Thyroid gland (tissue), 4 donors: Measurements from ENCODE around the gene CLIC5. TPM values are rescaled to one million over a fixed set of nuclear protein-coding genes. Genes with fewer than 3 reads are reported as not detected.

Experiments
- DNase-seq, 2 donors: peaks; one replicate each; pipeline ENCODE4 v3.0.0-alpha.2; 2019
- H3K27ac ChIP-seq, 3 donors: fragments of 200-600 bp; sonication (generic); 1 replicate in 2 of 3; 2 replicates in 1 of 3; pipeline ENCODE4 v1.5.1; 2016 to 2019; ENCODE audit warnings: mild to moderate bottlenecking in 1 of 3, moderate library complexity in 1 of 3
- H3K27me3 ChIP-seq: fragments of 200-600 bp; sonication (generic); one replicate; pipeline ENCODE4 v1.5.1; 2019
- H3K36me3 ChIP-seq, 2 donors: fragments of 200-600 bp; sonication (generic); one replicate each; pipeline ENCODE4 v1.5.1; 2016 to 2019
- H3K4me1 ChIP-seq, 2 donors: fragments of 200-600 bp; sonication (generic); one replicate each; pipeline ENCODE4 v1.5.1; 2017 to 2019
- H3K4me3 ChIP-seq, 3 donors: fragments of 200-600 bp; sonication (generic); replicated peaks in 1 of 3; 1 replicate in 2 of 3; 2 replicates in 1 of 3; pipeline ENCODE4 v1.5.1; 2016; ENCODE audit warnings: mild to moderate bottlenecking in 1 of 3
- H3K9me3 ChIP-seq: fragments of 200-600 bp; sonication (generic); one replicate; pipeline ENCODE4 v1.5.1; 2017
- POLR2A ChIP-seq, 2 donors: fragments of 450-650 bp; IDR thresholded peaks; one replicate each; pipeline ENCODE4 v1.6.1; 2017; ENCODE audit warnings: antibody characterized with exemption in 2 of 2, mild to moderate bottlenecking in 2 of 2, moderate library complexity in 1 of 2
- WGBS, 2 donors: methylation state at CpG; one replicate each; pipeline ENCODE4 v1.1.5; 2017; 5-methylcytosine and 5-hydroxymethylcytosine counted together
- intact Hi-C: fragments of 100-400 bp; cut with DNase I; formaldehyde crosslinking; loops from one replicate; pipeline ENCODE4 v1.15.1; 2023
- total RNA-seq, 4 donors: library from RNA; depleted of rRNA; stranded (reverse); fragments of >200 nt; gene quantifications; one replicate each; pipeline ENCODE4 v1.2.3, GENCODE V29; 2016
- TF ChIP-seq, protein P1 (sequence below), 6 experiments: fragments of 200-600 bp in 3 of 6; fragments of 450-650 bp in 3 of 6; sonication (generic) in 3 of 6; IDR thresholded peaks; one replicate each; pipeline ENCODE4 v1.5.1; 2016 to 2019; ENCODE audit warnings: antibody characterized with exemption in 6 of 6, mild to moderate bottlenecking in 2 of 6, inconsistent platforms in 1 of 6, moderate library complexity in 1 of 6

CLIC5 gene
- total RNA-seq, 4 donors from 2014 or later: 10.5 to 15.5 (median 11.7) TPM

GRCh38 chr6:45854149-45854742 lies 161.4 kb downstream of the CLIC5 start:
- Histone ChIP-seq H3K27me3 (no peaks in the 10 kb centered on the region), H3K9me3 (no peaks in the 10 kb centered on the region), H3K27ac (no peak overlapping the region), H3K4me1 (peaks cover 0 to 13% of the 10 kb centered on the region in 2 donors), H3K4me3 (no peak overlapping the region), H3K36me3 (no peaks in the 10 kb centered on the region)
- intact Hi-C loops: no loop called here
- DNase-seq: no peak
- TF ChIP-seq, protein P1, sequence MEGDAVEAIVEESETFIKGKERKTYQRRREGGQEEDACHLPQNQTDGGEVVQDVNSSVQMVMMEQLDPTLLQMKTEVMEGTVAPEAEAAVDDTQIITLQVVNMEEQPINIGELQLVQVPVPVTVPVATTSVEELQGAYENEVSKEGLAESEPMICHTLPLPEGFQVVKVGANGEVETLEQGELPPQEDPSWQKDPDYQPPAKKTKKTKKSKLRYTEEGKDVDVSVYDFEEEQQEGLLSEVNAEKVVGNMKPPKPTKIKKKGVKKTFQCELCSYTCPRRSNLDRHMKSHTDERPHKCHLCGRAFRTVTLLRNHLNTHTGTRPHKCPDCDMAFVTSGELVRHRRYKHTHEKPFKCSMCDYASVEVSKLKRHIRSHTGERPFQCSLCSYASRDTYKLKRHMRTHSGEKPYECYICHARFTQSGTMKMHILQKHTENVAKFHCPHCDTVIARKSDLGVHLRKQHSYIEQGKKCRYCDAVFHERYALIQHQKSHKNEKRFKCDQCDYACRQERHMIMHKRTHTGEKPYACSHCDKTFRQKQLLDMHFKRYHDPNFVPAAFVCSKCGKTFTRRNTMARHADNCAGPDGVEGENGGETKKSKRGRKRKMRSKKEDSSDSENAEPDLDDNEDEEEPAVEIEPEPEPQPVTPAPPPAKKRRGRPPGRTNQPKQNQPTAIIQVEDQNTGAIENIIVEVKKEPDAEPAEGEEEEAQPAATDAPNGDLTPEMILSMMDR (IDR thresholded peaks at IDR 0.05): no peak
- no peak for TF ChIP-seq POLR2A (IDR thresholded peaks at IDR 0.05)
- 70 to 81% methylated on average over 10 of the region's 10 CpGs for WGBS, 2 donors

- intact Hi-C loops: no loop called here
- Histone ChIP-seq H3K27me3 (no peaks in the 10 kb centered on the region), H3K9me3 (no peaks in the 10 kb centered on the region), H3K4me1 (no peaks in the 10 kb centered on the region), H3K36me3 (no peaks in the 10 kb centered on the region), H3K4me3 (no peak overlapping the region), H3K27ac (no peak overlapping the region)
- WGBS, 2 donors: 81 to 87% methylated on average over 1 of the region's 1 CpG
- DNase-seq: no peak
- TF ChIP-seq, protein P1 (IDR thresholded peaks at IDR 0.05): no peak
- no peak for TF ChIP-seq POLR2A (IDR thresholded peaks at IDR 0.05)
Measured at GRCh38 chr6:45851034-45851400, 164.6 kb downstream of the CLIC5 start.

- 71 to 75% methylated on average over 8 of the region's 8 CpGs for WGBS, 2 donors
- TF ChIP-seq POLR2A (IDR thresholded peaks at IDR 0.05): no peak
- TF ChIP-seq, protein P1 (IDR thresholded peaks at IDR 0.05): no peak
- intact Hi-C loops: no loop called here
Measured at GRCh38 chr6:45850378-45851033, 165.2 kb downstream of the CLIC5 start.

DNA sequence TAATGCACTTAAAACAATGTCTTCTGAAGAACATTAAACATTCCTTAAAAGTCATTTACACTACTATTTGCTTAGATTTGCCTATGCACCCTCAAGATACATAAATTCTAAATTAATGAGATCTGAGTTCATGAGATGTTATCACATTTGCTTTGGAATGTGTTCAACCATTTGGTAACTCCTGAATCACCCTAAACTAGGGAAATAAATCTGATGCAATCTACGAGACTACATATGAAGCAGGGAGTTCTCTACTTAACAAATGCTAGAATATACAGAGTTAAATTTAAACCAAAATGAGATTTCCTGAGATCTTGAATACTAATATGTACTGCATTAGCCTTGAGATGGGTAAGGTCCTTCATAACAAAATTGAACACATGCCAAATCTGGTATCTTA lies 170.1 kb downstream of the CLIC5 start:
- no peaks in the 10 kb centered on the region for H3K36me3 ChIP-seq
- DNase-seq: no peak
- no peaks in the 10 kb centered on the region for H3K9me3 ChIP-seq
- no peak overlapping the region for H3K27ac ChIP-seq
- intact Hi-C loops: no loop called here
- peaks cover 5 to 15% of the 10 kb centered on the region in 2 donors for H3K4me1 ChIP-seq
- no peak overlapping the region for H3K4me3 ChIP-seq
- no peaks in the 10 kb centered on the region for H3K27me3 ChIP-seq
- TF ChIP-seq POLR2A (IDR thresholded peaks at IDR 0.05): no peak
- TF ChIP-seq, protein P1 (IDR thresholded peaks at IDR 0.05): no peak
- WGBS, 2 donors: 94 to 96% methylated on average over 1 of the region's 1 CpG

More at GRCh38 chr6:45850378-45851033, 165.2 kb downstream of the CLIC5 start:
- DNase-seq: no peak
- no peaks in the 10 kb centered on the region for H3K9me3 ChIP-seq
- no peaks in the 10 kb centered on the region for H3K27me3 ChIP-seq
- no peak overlapping the region for H3K27ac ChIP-seq
- no peak overlapping the region for H3K4me3 ChIP-seq
- no peaks in the 10 kb centered on the region for H3K36me3 ChIP-seq
- no peaks in the 10 kb centered on the region for H3K4me1 ChIP-seq

- no peak overlapping the region for H3K4me3 ChIP-seq
- intact Hi-C loops: no loop called here
- H3K9me3 ChIP-seq: no peaks in the 10 kb centered on the region
- H3K4me1 ChIP-seq: peaks cover 5 to 15% of the 10 kb centered on the region in 2 donors
- TF ChIP-seq POLR2A (IDR thresholded peaks at IDR 0.05): no peak
- TF ChIP-seq, protein P1 (IDR thresholded peaks at IDR 0.05): no peak
- H3K36me3 ChIP-seq: no peaks in the 10 kb centered on the region
- no peak for DNase-seq
- WGBS, 2 donors: 95% methylated on average over 8 of the region's 8 CpGs
- no peaks in the 10 kb centered on the region for H3K27me3 ChIP-seq
- H3K27ac ChIP-seq: peak overlapping the region in 1 of 3 donors; percentile 50
Measured at GRCh38 chr6:45844986-45845385, 170.7 kb downstream of the CLIC5 start.
